SK-N-SH (cell line): ENCODE results near the gene MAST1.

Experiments used
- CTCF ChIP-seq: fragments of 200-600 bp; sonication (generic); IDR thresholded peaks from 2 replicates; pipeline ENCODE4 v1.6.1; 2017; ENCODE audit warnings: antibody characterized with exemption, mild to moderate bottlenecking, moderate library complexity
- EP300 ChIP-seq, 2 experiments: IDR thresholded peaks; 2 replicates each; pipeline versions ENCODE4 v1.4.0 to v1.6.1; 2012; ENCODE audit warnings: borderline replicate concordance in 1 of 2, low read depth in 1 of 2, low read length in 1 of 2
- EZH2phosphoT487 ChIP-seq: fragments of 200-600 bp; sonication (generic); IDR thresholded peaks from 2 replicates; pipeline ENCODE4 v1.6.1; 2017; ENCODE audit warnings: low read depth, mixed run types, mild to moderate bottlenecking, antibody characterized with exemption, moderate library complexity, borderline replicate concordance
- FOSL2 ChIP-seq: IDR thresholded peaks from 2 replicates; pipeline ENCODE4 v1.4.0; 2012; ENCODE audit warnings: low read depth, mild to moderate bottlenecking, moderate library complexity, borderline replicate concordance
- MXI1 ChIP-seq: IDR thresholded peaks from 2 replicates; pipeline ENCODE4 v1.6.1; 2012; ENCODE audit warnings: mild to moderate bottlenecking, low read depth, low read length, improper control_type of control experiment
- REST ChIP-seq: IDR thresholded peaks from 2 replicates; pipeline ENCODE4 v1.6.1; 2012; ENCODE audit warnings: mild to moderate bottlenecking, low read depth, low read length, moderate library complexity
- SIN3A ChIP-seq: IDR thresholded peaks from 2 replicates; pipeline ENCODE4 v1.6.1; 2012; ENCODE audit warnings: low read depth, mild to moderate bottlenecking, low read length, moderate library complexity, borderline replicate concordance
- TEAD4 ChIP-seq: IDR thresholded peaks from 2 replicates; pipeline ENCODE4 v1.4.0; 2012; ENCODE audit warnings: mild to moderate bottlenecking, borderline replicate concordance; ENCODE audit not compliant: insufficient read depth
- USF2 ChIP-seq: fragments of 150-350 bp; IDR thresholded peaks from 2 replicates; pipeline ENCODE4 v1.6.1; 2017; ENCODE audit warnings: antibody characterized with exemption, low read length, low read depth, borderline replicate concordance
- YY1 ChIP-seq: IDR thresholded peaks from 2 replicates; pipeline ENCODE4 v1.4.0; 2012; ENCODE audit warnings: low read depth, mild to moderate bottlenecking
- ZBTB33 ChIP-seq: IDR thresholded peaks from 2 replicates; pipeline ENCODE4 v1.4.0; 2012; ENCODE audit warnings: low read depth, borderline replicate concordance

GRCh38 chr19:12884627-12884925 is 46.3 kb downstream of the MAST1 start:
- TF ChIP-seq ZBTB33 (no peak), CTCF (no peak), EZH2phosphoT487 (no peak), TEAD4 (no peak), REST (no peak), USF2 (no peak), FOSL2 (no peak), MXI1 (no peak), YY1 (no peak), SIN3A (no peak), EP300 (IDR thresholded peaks at IDR 0.05; ENCODE audit: borderline replicate concordance in 1 of 2, low read depth in 1 of 2, low read length in 1 of 2) (no peak)
